Measurements from ENCODE around the gene FBXO42. TPM values are rescaled to one million over a fixed set of nuclear protein-coding genes. Genes with fewer than 3 reads are reported as not detected.

Gene FBXO42
- total and polyA plus RNA-seq, 3 donors from 2014 or later = 25.0 to 45.6 (median 42.0) TPM

- Histone ChIP-seq H3K9me3 (no peaks in the 10 kb centered on the region), H3K27me3 (no peaks in the 10 kb centered on the region), H3K36me3 (ENCODE audit: low read depth, missing control alignments) (no peaks in the 10 kb centered on the region), H3K4me1 (peaks cover 9% of the 10 kb centered on the region), H3K27ac (no peak overlapping the region), H3K4me3 (no peak overlapping the region)
- intact Hi-C loops (cut with DNase I; ENCODE audit: low total_unique reads) = no loop called here
- TF ChIP-seq POLR2A (IDR thresholded peaks at IDR 0.05) = no peak
- no peak for TF ChIP-seq CTCF (IDR thresholded peaks at IDR 0.05)
- no peak for DNase-seq
- WGBS, 2 donors = 61 to 66% methylated on average over 1 of the region's 1 CpG
These were observed 11.6 kb downstream of the FBXO42 start for GRCh38 chr1:16340673-16341072.

- 82 to 85% methylated on average over 4 to 5 of the region's 5 CpGs for WGBS, 2 donors
- TF ChIP-seq CTCF (IDR thresholded peaks at IDR 0.05) = no peak
- TF ChIP-seq POLR2A (IDR thresholded peaks at IDR 0.05) = no peak
- Histone ChIP-seq H3K4me1 (peaks cover 9% of the 10 kb centered on the region), H3K4me3 (no peak overlapping the region), H3K36me3 (ENCODE audit: low read depth, missing control alignments) (no peaks in the 10 kb centered on the region), H3K27ac (no peak overlapping the region), H3K9me3 (no peaks in the 10 kb centered on the region), H3K27me3 (no peaks in the 10 kb centered on the region)
- DNase-seq = no peak
- intact Hi-C loops (cut with DNase I; ENCODE audit: low total_unique reads) = no loop called here
These were observed 13.3 kb downstream of the FBXO42 start for GRCh38 chr1:16338961-16339360.

- intact Hi-C loops (cut with DNase I; ENCODE audit: low total_unique reads) = no loop called here
These were observed 17.5 kb downstream of the FBXO42 start for GRCh38 chr1:16334655-16335340.

GRCh38 chr1:16326833-16327404 lies 25.4 kb downstream of the FBXO42 start:
- no peaks in the 10 kb centered on the region for H3K36me3 ChIP-seq (ENCODE audit: low read depth, missing control alignments)
- no peaks in the 10 kb centered on the region for H3K4me1 ChIP-seq
- WGBS, 2 donors = 73 to 81% methylated on average over 5 of the region's 5 CpGs
- TF ChIP-seq CTCF (IDR thresholded peaks at IDR 0.05) = no peak
- TF ChIP-seq POLR2A (IDR thresholded peaks at IDR 0.05) = no peak
- H3K4me3 ChIP-seq = no peak overlapping the region
- no peak for DNase-seq
- intact Hi-C loops (cut with DNase I; ENCODE audit: low total_unique reads) = no loop called here
- H3K27ac ChIP-seq = no peak overlapping the region
- no peaks in the 10 kb centered on the region for H3K27me3 ChIP-seq
- H3K9me3 ChIP-seq = no peaks in the 10 kb centered on the region

More at GRCh38 chr1:16334655-16335340, 17.5 kb downstream of the FBXO42 start:
- TF ChIP-seq POLR2A (IDR thresholded peaks at IDR 0.05) (no peak), CTCF (IDR thresholded peaks at IDR 0.05) (no peak)
- no peaks in the 10 kb centered on the region for H3K36me3 ChIP-seq (ENCODE audit: low read depth, missing control alignments)
- H3K27ac ChIP-seq = no peak overlapping the region
- H3K4me3 ChIP-seq = no peak overlapping the region
- DNase-seq = no peak
- peaks cover 9% of the 10 kb centered on the region for H3K4me1 ChIP-seq
- H3K9me3 ChIP-seq = no peaks in the 10 kb centered on the region
- H3K27me3 ChIP-seq = no peaks in the 10 kb centered on the region
- WGBS, 2 donors = 86 to 95% methylated on average over 7 of the region's 7 CpGs
